Measurements from ENCODE around the gene DYNC2I2. TPM values are rescaled to one million over a fixed set of nuclear protein-coding genes. Genes with fewer than 3 reads are reported as not detected.

DYNC2I2 gene
- total and polyA plus RNA-seq, 10 of the 15 experiments (the other 5 are each of a cell fraction or from before 2014, with no cell fraction given) = 0.89 to 118 (median 47.9) TPM

DNA sequence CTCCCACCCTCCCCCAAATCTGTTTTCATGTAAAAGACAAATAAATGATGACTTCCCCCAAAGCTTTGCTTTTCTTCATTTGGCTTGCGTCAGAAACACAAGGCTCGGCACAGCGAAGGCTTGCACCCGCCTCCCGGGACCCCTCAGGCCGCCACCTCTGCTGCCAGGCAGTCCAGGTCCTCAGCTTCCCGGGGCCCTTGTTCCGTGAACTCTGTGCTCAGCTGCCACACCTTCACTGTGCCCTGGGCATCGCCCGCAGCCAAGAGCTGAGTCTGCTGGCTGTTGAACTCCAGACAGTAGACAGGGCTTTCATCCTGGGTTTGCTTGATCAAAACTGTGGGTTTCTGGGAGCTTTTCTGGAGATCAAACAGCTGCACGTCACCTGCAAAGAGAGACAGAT is 23.0 kb downstream of the DYNC2I2 start:
- Histone ChIP-seq H3K9me3 (replicated peaks; ENCODE audit: control insufficient read depth, insufficient read depth, low read length) (no peaks in the 10 kb centered on the region), H2AFZ (ENCODE audit: control insufficient read depth, low read depth, low read length) (no peak overlapping the region), H3K4me1 (ENCODE audit: control insufficient read depth, insufficient read depth, low read length) (no peaks in the 10 kb centered on the region), H3K4me3 (no peak overlapping the region), H3K36me3 (ENCODE audit: control insufficient read depth in 2 of 2, insufficient read depth in 2 of 2, low read length in 1 of 2) (peaks cover 0 to 22% of the 10 kb centered on the region in 2 experiments; a peak in 3 of 4 replicates), H4K20me1 (ENCODE audit: control insufficient read depth, insufficient read depth) (no peaks in the 10 kb centered on the region; the same call in 1 of the 2 replicates), H3K79me2 (ENCODE audit: control insufficient read depth, insufficient read depth, low read length) (no peaks in the 10 kb centered on the region), H3K4me2 (ENCODE audit: control insufficient read depth, insufficient read depth) (no peak overlapping the region), H3K27me3 (replicated peaks in 1 of 2; ENCODE audit: control insufficient read depth in 2 of 2, insufficient read depth in 2 of 2, low read length in 1 of 2) (no peaks in the 10 kb centered on the region), H3K9ac (ENCODE audit: control insufficient read depth, insufficient read depth, low read length) (no peak overlapping the region), H3K27ac (ENCODE audit: control insufficient read depth, insufficient read depth) (no peak overlapping the region)
- no peak for DNase-seq (ENCODE audit: low read depth, low spot score)
- ChIA-PET RAD21 (ENCODE audit: unreplicated experiment) (no interaction called here), CTCF (no interaction called here), SMC1A (ENCODE audit: uncharacterized antibody, unreplicated experiment) (interaction anchor here (0.9 to 1.1 kb wide), 2 partner anchors 24 to 51 kb away, joined by 3 to 4 read pairs; no protein-coding TSS in a partner anchor), POLR2A (interaction anchor here (0.6 kb wide), 1 partner anchor 139 kb away, joined by 3 read pairs; no protein-coding TSS in a partner anchor)
- no peak for ATAC-seq
- 89% methylated on average over 7 of the region's 11 CpGs for WGBS (ENCODE audit: insufficient coverage, insufficient replicate concordance, low lambda C conversion rate, missing lambda C conversion rate)
- no peak for FAIRE-seq
- BruUV-seq (replicated peaks) = TSS peak; percentile 65
- in situ Hi-C loops (cut with MboI) (no loop called here), intact Hi-C loops (cut with micrococcal nuclease; ENCODE audit: unreplicated experiment) (no loop called here)
- no peak for TF ChIP-seq CHD2 (IDR thresholded peaks at IDR 0.05; ENCODE audit: borderline replicate concordance, low read depth, low read length)
- no peak for TF ChIP-seq FOXK2 (IDR thresholded peaks at IDR 0.05)
- no peak for TF ChIP-seq BRCA1 (IDR thresholded peaks at IDR 0.05; ENCODE audit: low read depth, low read length)
- TF ChIP-seq, protein P1, sequence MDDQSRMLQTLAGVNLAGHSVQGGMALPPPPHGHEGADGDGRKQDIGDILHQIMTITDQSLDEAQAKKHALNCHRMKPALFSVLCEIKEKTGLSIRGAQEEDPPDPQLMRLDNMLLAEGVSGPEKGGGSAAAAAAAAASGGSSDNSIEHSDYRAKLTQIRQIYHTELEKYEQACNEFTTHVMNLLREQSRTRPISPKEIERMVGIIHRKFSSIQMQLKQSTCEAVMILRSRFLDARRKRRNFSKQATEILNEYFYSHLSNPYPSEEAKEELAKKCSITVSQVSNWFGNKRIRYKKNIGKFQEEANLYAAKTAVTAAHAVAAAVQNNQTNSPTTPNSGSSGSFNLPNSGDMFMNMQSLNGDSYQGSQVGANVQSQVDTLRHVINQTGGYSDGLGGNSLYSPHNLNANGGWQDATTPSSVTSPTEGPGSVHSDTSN (IDR thresholded peaks at IDR 0.05; ENCODE audit: insufficient replicate concordance, low read depth, low read length) = no peak
- TF ChIP-seq, protein P2, sequence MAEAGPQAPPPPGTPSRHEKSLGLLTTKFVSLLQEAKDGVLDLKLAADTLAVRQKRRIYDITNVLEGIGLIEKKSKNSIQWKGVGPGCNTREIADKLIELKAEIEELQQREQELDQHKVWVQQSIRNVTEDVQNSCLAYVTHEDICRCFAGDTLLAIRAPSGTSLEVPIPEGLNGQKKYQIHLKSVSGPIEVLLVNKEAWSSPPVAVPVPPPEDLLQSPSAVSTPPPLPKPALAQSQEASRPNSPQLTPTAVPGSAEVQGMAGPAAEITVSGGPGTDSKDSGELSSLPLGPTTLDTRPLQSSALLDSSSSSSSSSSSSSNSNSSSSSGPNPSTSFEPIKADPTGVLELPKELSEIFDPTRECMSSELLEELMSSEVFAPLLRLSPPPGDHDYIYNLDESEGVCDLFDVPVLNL (IDR thresholded peaks at IDR 0.05; ENCODE audit: low read depth, low read length) = no peak
- TF ChIP-seq, protein P3, sequence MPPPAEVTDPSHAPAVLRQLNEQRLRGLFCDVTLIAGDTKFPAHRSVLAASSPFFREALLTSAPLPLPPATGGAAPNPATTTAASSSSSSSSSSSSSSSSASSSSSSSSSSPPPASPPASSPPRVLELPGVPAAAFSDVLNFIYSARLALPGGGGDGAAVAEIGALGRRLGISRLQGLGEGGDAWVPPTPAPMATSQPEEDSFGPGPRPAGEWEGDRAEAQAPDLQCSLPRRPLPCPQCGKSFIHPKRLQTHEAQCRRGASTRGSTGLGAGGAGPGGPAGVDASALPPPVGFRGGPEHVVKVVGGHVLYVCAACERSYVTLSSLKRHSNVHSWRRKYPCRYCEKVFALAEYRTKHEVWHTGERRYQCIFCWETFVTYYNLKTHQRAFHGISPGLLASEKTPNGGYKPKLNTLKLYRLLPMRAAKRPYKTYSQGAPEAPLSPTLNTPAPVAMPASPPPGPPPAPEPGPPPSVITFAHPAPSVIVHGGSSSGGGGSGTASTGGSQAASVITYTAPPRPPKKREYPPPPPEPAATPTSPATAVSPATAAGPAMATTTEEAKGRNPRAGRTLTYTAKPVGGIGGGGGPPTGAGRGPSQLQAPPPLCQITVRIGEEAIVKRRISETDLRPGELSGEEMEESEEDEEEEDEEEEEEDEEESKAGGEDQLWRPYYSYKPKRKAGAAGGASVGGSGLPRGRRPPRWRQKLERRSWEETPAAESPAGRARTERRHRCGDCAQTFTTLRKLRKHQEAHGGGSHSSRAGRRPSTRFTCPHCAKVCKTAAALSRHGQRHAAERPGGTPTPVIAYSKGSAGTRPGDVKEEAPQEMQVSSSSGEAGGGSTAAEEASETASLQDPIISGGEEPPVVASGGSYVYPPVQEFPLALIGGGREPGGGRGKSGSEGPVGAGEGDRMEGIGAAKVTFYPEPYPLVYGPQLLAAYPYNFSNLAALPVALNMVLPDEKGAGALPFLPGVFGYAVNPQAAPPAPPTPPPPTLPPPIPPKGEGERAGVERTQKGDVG (CRISPR knock-in tag; IDR thresholded peaks at IDR 0.05) = no peak
- TF ChIP-seq NRF1 (conservative IDR thresholded peaks at IDR 0.05; ENCODE audit: low read depth, low read length) = no peak
- no peak for TF ChIP-seq MEF2A (IDR thresholded peaks at IDR 0.05; ENCODE audit: insufficient read depth, low read depth, low read length)
- TF ChIP-seq RAD21 (IDR thresholded peaks at IDR 0.05; ENCODE audit: insufficient read depth, low read depth, low read length) = no peak
- TF ChIP-seq IRF4 (IDR thresholded peaks at IDR 0.05; ENCODE audit: low read depth, low read length) = no peak
- TF ChIP-seq STAT1 (conservative IDR thresholded peaks at IDR 0.05) = no peak
- no peak for TF ChIP-seq ASH2L (IDR thresholded peaks at IDR 0.05; ENCODE audit: borderline replicate concordance, low read depth)
- no peak for TF ChIP-seq PML (IDR thresholded peaks at IDR 0.05; ENCODE audit: low read length)
- TF ChIP-seq, protein P4, sequence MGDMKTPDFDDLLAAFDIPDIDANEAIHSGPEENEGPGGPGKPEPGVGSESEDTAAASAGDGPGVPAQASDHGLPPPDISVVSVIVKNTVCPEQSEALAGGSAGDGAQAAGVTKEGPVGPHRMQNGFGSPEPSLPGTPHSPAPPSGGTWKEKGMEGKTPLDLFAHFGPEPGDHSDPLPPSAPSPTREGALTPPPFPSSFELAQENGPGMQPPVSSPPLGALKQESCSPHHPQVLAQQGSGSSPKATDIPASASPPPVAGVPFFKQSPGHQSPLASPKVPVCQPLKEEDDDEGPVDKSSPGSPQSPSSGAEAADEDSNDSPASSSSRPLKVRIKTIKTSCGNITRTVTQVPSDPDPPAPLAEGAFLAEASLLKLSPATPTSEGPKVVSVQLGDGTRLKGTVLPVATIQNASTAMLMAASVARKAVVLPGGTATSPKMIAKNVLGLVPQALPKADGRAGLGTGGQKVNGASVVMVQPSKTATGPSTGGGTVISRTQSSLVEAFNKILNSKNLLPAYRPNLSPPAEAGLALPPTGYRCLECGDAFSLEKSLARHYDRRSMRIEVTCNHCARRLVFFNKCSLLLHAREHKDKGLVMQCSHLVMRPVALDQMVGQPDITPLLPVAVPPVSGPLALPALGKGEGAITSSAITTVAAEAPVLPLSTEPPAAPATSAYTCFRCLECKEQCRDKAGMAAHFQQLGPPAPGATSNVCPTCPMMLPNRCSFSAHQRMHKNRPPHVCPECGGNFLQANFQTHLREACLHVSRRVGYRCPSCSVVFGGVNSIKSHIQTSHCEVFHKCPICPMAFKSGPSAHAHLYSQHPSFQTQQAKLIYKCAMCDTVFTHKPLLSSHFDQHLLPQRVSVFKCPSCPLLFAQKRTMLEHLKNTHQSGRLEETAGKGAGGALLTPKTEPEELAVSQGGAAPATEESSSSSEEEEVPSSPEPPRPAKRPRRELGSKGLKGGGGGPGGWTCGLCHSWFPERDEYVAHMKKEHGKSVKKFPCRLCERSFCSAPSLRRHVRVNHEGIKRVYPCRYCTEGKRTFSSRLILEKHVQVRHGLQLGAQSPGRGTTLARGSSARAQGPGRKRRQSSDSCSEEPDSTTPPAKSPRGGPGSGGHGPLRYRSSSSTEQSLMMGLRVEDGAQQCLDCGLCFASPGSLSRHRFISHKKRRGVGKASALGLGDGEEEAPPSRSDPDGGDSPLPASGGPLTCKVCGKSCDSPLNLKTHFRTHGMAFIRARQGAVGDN (IDR thresholded peaks at IDR 0.05) = no peak

Data from GM12878 (cell line).